GM21360 (cell line): ENCODE results near the gene VAV1.
"Not testable (repeated sequence)": the region's sequence is repeated elsewhere in the genome, so short reads cannot be mapped to it uniquely, and the experiment has no call there.

ENCODE experiments used
- ATAC-seq: cut with Tn5 transposase; IDR thresholded peaks from one replicate; pipeline ENCODE4 v1.9.1; 2021; ENCODE audit warnings: mild to moderate bottlenecking, moderate library complexity; ENCODE audit not compliant: unreplicated experiment

Gene VAV1

DNA sequence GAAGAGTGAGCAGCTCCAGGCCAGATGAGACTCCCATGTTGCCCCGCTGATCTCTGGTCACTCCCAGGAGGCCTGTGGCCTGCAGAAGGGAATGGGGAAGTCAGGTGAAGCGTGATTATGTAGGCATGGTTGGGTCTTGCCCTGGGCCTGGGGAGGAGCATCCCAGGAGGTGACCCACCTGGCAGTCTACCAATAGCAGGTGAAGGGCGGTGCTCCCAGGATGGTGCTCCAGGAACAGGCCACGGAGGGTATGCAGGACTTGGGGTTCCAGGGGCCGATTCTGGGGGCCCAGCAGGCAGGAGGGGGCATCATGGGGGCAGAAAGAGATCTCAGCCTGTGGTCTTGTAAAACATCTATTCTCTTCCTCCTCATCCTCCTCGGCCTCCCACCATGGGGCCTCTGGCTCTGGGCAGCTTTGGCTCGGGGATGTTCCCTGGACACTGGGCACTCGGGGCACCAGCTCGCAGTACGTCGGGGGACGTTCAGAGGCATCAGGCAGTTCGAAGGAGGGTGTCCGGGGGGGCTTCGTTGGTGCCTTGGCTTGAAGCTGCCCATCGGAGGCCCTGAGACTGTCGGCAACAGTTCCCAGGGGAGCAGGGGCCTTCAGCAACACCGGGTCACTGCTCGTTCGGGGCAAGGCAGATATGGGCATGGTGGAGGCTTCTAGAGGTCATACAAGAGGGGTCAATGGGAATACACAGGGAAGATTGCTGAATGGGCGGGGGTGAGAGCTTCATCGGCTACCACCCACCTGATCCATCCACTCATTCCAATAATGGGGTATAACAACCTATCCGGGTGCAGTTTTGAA, 17.6 kb upstream of the VAV1 start:
- no peak for ATAC-seq

DNA sequence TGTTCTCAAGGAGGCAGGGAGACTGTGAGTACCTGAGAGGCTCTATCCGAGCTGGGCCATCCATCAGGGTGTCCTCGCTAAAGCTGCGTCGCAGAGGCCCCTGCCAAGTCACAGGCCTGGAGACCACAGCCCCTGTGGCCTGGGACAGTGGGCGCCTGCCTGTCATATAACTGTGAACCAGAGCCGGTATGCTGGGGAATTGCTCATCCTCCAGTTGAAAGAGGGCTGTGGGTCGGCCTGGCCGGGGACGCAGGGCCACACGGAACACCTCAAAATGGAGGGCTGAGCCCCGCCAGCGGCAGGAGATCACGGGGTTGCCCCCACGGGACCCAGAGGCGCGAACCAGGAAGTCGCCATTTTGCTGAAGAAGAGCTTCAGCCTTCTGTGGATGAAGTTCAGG, 11.9 kb upstream of the VAV1 start:
- ATAC-seq = no peak

DNA sequence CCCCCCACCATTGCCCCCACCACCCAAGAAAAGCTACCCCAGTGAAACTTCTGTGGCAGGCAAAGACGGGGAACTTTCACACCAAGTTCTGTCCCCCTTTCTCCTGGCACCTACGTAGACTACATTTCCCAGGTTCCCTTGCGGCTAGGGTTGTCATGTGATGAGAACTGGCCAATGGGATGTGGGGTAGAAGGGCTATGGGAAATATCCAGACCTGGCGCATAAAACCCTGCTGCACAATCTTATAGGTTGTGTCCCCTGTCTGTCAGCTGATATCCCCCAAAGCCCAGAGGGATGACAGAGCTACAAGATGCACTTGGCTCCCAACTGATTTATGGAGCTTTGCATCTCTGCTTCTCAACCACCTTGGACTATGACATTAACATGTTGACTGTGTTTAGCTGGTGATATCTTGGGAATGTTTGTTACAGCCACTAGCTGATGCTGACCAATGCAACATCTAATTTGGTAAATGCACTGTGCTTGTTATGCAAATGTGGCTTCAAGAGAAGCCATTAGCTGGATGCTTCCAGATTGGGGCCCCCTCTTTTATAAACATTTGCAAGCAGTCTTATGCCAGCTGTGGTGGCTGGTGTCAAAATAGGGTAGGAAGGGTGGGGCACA, 11.3 kb upstream of the VAV1 start:
- no peak for ATAC-seq

DNA sequence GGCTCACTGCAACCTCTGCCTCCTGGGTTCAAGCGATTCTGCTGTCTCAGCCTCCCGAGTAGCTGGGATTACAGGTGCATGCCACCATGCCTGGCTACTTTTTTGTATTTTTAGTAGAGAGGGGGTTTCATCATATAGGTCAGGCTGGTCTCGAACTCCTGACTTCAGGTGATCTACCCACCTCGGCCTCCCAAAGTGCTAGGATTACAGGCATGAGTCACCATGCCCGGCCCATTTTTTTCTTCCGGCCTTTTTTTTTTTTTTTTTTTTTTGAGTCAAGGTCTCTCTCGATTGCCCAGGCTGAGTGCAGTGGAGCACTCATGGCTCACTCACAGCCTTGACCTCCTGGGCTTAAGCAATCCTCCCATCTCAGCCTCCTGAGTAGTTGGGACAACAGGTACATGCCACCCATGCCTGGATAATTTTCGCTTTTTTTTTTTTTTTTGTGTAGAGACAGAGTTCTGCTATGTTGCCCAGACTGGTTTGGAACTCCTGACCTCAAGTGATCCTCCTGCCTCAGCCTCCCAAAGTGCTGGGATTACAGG, 10.2 kb upstream of the VAV1 start:
- not testable (repeated sequence) for ATAC-seq

DNA sequence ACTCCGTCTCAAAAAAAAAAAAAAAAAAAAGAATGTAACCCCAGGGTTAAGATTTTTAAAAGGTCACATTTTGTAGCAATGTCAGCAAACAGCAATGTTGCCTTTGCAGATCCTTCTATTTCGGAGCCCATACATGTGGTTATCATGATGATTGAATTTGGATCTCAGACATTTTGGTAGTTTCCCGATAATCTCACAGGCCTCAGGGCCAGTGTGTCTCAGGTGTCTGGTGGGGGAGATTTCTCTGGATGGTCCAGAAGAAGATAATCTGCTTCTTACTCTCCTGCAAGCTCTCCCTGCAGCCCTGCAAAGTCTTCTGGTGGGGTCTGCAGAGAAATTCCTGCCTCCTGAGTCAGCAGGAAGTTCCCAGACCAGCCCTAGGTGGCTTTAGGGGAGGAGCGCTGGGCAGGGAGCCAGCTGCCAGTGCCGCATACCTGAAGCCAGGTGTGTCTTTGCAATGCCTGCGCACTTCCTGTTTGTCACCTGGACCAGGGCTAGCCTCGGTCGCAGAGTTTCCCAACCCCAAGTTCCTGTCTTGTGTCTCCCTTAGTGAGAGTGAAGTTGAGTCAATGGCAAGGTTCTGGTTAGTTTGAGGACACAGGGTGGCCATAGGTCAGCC, 6.7 kb upstream of the VAV1 start:
- no peak for ATAC-seq

DNA sequence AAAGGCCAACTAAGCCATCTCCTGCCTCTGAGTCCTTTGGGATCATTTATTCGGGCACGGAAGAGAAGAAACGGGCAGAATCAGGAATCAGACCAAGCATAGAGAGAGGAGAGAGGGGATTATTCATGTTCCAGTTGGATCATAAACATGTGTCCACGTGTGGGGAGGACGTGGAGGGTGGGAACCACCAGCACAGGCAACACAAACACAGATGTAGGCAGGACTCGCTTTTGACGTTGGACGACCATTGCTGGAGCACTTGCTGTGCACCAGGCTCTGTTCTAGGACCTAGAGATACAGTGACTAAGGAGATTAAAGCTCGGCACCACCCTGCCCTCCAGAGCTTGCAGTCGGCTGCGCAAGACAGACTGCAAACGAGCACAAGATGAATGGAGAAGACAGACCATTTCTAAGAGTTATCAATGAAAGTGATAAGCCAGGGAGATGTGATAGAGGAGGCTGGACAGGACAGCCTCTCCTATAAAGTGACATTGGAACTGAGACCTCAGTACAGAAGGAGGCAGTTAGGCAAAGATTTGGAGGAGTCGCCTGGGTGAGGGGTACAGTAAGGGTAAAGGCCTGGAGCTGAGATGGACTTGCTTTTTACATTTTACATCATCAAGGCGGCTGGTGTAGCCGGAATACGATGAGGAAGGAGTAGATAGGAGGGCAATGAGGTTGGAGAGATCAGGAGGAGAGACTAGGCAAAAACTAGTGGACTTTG, 6.0 kb upstream of the VAV1 start:
- ATAC-seq = no peak

DNA sequence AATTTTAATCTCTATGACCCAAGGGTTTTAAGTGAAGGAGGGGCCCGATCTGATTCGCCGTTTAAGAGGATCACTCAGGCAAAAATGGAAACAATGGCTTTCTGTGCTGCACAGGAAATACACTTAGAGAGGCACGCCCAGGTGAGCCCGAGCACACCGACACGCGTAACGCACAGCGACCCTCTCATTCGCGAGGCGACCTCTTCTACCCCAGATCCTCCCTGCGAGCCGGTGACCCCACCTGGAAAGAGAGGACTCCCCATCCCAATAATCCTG, 5.5 kb upstream of the VAV1 start:
- ATAC-seq = peak; percentile 14

DNA sequence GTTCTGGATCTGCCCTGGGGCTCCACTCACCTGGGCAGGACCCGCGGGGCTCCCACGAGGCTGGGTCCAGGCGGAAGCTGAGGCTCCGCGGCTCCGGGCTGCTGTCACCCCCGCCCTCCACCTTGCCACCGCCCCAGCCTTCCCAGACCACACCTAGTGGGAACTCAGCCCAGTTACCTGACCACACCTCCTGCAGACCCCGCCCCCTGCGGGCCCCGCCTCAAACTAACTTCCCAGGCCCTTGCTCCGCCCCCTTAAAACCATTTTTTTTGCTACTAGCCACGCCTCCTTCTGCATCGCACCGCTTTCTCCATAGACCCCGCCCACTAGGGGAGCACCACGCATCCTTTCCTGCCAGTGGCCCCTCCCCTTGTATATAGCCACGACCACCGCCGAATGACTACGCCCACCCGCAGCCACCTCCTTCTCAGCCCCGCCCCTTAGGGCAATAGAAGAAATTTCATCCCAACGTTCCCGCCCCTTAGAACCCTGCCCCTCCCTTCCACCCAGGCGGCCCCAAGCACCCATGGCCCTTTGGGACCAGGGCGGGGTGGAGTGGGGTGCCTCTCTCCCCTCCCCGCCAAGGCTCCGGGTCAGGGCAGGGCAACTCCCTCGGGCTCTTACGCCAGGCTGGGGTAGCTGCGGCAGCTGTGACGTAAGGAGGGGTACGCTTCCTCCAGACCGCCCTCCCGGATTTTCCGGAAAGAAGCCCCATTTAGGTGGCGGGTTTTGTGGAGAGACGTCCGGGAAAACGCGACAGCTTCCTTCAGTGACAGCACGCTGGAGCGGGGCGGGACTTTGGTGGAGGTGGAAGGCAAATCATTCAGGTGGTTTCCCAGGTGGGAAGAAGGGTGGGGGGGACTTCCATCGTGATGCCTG, 4.9 kb upstream of the VAV1 start, which contains the start of gene SH2D3A:
SH2D3A (minus strand) TSS at position 79 of the 879 bp plus-strand sequence. CDS start 3,687 bp downstream, outside the sequence.
- peak; percentile 53 for ATAC-seq

DNA sequence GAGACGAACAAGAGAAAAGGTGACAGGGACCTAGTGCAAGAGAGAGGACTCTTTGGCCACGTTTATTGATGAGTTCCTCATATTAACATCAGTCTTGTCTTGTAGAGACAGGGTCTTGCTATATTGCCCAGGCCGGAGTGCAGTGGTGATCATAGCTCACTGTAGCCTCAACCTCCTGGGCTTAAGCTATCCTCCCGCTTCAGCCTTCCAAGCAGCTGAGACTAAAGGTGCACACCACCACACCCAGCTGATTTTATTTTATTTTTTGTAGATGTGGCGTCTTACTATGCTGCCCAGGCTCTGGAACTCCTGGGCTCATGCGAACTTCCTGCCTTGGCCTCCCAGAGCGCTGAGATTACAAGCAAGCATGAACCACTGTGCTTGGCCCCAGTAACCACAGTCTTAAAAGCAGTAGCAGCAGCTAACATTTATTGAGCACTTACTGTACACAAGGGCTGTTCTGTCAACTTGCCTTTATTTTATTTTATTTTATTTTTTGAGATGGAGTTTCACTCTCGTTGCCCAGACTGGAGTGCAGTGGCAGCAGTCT, 4.2 kb upstream of the VAV1 start:
- no peak for ATAC-seq

DNA sequence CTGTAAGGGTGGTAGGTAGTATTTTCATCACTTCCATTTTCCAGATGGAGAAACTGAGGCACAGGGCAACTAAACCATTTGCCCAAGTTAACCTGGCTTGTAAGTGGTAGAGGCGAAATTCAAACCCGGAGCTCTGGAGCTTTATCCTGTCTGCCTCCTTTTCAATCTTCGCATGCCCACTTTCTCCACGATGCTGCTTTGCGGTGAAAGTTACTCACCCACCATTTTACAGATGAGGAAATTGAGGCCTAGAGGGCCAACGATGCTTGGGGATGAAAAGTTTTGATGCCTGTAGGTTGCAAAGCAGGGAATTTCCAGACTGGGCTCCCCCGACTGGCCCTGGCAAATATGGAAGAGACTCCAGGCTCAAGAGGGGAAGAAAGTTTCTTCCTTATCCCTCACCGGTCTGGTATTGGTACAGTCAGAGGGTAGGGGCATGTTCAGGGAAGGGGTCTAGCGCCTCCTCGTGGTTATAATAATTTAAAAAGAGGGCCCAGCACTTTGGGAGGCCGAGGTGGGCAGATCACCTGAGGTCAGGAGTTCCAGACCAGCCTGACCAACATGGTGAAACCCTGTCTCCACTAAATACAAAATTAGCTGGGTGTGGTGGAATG, 3.4 kb upstream of the VAV1 start:
- no peak for ATAC-seq

DNA sequence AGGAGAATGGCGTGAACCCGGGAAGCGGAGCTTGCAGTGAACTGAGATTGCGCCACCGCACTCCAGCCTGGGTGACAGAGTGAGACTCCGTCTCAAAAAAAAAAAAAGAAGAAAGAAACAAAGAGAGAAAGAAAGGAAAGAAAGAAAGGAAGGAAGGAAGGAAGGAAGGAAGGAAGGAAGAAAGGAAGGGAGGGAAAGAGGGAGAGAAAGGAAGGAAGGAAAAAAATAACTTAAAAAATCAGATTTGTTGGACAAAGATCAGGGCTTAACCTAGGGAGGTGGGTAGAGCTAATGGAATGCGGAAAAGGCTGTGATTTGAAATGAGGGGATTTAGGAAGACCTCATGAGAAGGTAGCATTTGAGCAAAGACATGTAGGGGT, 870 bp upstream of the VAV1 start:
- not testable (repeated sequence) for ATAC-seq

DNA sequence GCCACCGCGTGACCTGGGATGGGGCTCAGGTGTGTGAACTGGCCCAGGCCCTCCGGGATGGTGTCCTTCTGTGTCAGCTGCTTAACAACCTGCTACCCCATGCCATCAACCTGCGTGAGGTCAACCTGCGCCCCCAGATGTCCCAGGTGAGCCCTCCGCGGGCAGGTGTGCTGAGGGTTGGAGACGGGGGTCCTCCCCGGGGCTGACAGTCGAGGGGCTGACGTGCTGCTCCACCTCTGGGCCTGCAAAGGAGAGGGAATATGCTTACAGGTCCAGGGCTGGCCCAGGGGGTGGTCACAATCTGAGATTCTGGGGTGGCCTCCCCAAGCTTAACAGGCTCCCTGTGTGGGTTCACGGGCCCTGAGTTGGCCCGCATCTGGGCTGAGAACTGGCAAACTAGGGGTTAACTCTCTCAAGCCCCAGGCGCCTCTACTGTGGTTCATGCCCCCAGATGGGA, 386 bp downstream of the VAV1 start:
- no peak for ATAC-seq

DNA sequence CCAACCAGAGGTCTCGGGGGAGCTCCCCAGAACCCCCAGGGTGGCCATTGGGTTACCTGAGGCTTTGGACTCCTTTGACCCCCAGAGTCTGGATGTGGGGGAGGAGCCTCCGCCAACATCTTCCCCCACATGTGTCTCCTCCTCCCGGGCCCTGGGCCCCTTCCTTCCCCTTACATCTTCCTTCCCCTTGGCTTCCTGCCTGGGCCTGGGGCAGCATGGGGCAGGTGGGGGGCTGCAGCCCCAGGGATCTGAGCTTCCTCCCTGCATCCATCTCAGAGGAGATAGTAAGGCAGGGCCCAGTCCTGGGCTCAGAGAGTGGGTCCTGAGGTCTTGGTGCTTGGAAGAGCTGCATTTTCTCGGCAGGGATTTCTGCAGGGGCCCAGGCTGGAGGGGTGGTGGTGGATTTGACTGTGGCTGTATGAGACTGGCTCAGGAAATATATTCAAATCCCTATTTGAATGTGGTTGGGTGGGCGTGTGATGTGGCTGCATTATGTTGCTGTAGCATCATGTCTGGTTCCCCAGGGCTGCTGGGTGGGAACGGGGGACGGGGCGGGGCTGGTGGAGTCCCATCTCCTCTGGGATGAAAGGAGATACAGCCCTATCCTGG, 919 bp downstream of the VAV1 start:
- ATAC-seq = no peak

DNA sequence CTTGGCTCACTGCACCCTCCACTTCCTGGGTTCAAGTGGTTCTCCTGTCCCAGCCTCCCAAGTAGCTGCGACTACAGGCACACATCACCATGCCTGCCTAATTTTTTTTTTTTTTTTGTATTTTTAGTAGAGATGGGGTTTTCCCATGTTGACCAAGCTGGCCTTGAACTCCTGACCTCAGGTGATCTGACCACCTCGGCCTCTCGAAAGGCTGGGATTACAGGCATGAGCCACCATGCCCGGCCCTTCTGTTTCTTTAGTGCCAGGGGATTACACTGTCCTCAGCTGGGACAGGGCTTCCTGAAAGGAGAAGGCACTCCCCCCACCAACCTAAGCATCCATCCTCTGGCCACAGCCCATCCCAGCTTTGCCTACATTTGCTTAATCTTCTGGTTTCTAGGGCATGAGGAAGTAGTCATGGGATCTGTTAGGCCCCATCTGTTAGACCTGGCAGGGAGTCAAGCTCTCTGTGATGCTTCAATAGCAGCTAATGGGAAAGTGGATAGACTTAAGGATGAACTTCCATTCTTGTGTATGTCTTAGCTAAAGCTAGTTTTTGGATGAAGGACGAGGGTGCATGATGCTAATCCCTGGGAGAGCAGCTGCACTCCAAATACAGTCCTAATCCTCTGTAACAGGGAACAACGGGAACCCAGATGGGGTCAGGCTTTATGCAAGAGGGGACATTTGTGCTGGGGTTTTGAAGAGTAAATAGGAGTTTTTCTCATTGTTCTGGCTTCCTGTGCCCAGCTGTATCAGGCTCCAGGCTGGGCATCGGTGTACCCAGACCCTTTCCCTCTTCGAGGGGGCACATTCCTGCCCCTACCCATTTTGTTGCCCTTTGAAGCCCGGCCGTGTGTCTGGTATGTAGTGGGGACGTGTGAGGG, 2.6 kb downstream of the VAV1 start:
- no peak for ATAC-seq

DNA sequence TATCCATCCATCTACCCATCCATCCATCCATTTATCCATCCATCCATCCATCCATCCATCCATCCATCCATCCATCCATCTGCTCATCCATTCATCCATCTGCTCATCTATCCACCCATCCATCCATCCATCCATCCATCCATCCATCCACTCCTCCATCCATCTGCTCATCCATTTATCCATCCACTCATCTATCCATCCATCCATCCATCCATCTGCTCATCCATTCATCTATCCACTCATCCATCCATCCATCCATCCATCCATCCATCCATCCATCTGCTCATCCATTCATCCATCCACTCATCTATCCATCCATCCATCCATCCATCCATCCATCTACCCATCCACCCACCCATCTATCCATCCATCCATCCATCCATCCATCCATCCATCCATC, 3.5 kb downstream of the VAV1 start:
- ATAC-seq = not testable (repeated sequence)

DNA sequence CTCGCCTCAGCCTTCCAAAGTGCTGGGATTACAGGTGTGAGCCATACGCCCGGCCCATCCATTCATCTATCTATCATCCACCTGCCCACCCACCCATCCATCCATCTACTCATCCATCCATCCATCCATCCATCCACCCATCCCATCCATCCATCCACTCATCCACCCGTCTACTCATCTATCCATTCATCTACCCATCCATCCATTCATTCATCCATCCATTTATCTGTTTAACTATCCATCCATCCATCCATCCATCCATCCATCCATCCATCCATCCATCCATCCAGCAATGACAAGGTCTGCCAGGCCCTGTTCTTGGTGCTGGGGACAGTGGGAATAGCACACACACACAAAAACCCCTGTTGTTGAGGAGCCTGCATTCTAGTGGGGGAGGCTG, 4.5 kb downstream of the VAV1 start:
- ATAC-seq = no peak

DNA sequence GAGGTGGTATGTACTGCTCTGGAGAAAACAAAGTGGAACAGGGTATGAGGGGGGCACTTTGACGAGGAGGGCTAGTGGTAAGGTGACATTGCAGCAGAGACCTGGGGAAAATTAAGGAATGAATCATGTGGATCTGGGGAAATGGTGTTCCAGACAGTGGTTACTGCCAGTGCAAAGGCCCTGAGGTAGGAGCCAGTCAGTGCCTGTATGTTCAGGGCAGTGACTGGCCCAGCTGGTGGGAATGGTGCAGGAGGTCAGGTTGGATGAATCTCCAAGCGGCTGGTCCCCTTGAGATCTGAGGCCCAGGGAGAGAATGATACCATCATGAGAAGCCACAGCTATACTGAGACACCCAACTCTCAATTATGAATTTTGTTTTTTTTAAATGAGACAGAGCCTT, 4.9 kb downstream of the VAV1 start:
- ATAC-seq = no peak

DNA sequence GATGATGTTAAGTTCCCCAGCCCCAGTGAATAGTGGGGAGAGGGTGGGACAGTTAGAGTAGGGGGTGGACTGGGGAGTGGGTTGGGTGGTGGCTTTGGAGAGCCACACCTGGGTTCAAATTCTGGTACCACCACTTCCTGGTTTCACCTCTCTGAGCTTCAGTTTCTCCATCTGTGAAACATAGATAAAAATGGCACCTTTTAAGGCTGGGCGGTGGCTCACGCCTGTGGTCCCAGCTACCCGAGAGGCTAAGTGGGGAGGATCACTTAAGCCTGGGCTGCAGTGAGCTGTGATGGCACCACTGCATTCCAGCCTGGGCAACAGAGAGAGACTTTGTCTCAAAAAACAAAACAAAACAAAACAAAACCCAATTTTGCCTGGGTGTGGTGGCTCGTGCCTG, 5.9 kb downstream of the VAV1 start:
- ATAC-seq = no peak
